ENCODE results near the gene MALAT1.

Gene MALAT1

DNA sequence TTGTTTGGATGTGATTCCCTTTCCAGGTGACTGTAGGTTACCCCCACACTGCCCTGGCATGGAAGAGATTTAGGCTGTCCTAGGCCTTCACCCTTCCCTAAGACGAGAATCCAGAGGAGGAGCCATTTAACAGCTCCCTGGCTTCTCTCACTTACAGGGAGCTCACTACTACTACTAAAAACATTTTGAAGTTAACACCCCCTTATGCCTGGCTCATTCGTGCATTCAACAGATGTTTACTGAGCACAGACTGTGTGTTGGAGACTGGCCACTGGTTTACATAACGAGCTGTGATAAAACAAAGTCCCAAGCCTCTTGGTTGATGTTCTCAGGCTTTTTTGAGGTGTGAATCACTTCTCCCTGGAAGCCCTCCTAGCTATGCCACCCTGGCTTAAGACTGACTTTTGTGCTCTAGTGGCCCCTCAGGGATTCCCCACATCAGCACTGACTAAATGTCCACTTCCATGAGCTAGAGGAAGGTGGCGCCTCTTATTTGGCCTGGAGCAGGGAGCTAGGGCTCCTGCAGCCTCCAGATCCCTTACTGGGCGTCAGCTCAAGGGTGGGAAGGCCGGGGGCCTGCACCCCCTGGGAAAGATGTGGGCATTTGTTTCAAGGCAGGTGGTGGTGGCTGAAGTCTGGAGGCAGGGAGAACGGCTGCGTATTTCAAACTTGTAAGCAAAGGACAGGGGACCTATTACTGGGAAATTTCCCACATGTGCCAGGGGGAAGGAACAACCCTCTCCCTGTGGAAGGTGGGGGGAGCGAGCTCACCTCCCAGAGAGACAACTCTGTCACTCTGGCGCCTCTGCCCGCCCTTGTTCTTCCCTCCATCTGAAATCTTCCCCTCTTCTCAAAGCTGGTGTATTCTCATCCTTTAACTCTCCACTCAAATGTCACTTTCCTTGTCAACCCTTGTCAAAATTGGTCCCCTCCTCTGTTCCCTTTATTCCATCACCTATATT is 19.4 kb upstream of the MALAT1 start:
- no peak for DNase-seq

DNA sequence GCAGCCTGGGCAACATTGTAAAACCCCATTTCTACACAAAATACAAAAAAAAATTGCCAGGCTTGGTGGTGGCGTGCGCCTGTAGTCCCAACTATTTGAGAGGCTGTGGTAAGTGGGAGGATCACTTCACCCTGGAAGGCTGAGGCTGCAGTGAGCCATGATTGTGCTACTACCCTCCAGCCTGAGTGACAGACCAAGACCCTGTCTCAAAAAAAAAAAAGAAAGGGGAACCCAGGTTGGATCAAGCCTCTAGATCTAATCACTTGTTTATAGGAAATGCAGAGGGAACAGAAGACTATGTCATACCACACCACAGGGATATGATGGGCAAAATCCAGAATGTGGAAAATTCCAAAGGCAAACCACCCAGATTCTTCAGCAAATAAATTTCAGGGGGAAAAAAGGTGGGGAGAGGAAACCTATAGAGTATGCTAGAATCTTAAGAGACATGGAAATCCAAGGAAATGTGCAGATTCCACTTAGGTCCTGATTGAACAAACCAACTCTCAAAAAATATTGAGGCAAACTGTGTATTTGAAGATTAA is 16.5 kb upstream of the MALAT1 start:
- no peak for DNase-seq

DNA sequence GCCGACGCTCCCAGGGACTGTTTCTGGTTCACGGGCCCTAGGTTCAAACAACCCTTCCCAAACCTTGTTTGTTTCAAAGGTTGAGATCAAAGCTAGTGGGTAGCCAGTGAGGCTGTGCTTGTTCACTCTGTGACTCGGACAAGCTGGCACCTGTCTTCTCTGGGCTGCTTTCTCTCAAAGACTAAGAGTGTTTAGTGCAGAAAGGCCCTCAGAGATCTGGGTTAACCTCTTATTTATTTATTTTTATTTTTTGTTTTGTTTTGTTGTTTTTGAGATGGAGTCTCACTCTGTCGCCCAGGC is 13.0 kb upstream of the MALAT1 start:
- DNase-seq = no peak

DNA sequence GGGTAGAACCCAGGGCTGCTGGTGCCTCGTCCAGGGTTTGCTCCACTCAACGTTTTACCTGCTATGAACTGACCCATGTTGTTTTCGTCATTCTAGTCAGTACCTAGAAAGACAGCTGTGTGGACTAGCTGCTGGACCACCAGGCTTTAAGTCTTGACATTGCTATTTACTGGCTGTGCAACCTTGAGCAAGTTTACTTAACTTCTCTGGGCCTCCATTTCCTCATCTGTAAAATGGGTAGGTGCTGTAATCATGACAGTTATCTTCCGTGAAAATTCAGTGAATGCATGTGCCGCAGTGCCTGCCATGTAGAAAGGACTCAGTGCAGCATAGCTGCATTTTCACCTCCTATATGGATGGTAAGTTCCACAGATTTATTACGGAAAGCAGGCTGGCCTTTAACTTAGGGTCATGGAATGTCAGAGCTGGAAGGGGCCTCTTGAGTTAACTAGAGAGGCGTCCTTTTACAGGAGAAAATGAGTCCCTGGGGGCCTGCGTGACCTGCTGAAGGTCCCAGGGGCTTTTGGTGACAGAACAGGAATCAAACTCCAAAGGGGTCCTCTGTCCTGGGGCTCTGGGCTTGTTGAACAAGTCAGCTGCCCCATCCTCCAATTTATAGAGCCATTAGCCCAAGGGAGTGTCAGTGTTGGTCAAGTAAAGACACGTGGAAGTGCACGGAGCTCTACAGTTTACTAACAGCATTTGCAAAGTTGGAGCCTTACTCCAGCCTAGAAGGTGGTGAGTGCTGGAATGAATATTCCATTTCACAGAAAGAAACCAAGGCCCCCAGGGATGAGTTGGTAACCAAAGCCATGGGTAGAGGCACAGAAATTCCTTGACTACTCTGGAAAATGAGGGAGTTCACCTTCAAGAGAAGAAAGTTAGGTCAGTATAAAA is 12.0 kb upstream of the MALAT1 start:
- no peak for DNase-seq

DNA sequence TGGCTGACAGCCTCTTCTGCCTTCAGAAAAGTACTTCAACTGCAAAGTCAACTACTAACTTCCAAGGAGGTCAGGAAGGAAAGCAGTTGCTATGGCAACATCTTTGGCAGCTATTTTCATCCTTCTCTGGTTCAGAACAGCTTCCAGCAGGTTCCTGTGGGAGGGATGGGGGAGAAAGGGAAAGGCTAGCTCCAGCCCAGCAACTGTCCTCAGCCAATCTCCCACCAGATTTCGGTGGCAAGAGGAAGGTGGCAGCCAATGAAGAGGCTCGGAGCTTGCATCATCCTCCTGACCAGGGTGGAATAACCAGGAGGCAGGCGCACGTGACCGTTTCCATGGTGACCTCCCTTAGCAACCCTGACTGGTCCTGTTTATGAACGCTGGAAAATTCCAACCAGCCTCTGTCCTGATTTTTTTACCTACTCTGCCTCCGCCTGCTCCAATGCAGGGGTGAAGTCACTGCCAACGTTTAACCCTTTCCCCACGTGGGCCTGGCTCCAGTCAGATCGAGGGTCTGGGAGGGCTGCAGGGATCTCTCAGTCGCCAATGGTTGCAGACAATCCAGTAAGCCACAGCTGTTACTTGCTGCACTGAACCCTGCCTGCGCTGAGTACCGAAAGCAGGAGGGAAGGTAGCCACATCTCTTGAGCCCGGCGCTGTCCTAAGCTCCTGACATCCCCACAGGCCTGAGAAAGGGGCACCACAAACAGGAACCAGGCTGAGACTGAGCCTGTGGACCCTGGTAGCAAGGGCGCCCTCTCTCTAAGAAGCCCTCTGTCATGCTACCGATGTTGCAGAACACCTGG is 11.2 kb upstream of the MALAT1 start:
- no peak for DNase-seq

DNA sequence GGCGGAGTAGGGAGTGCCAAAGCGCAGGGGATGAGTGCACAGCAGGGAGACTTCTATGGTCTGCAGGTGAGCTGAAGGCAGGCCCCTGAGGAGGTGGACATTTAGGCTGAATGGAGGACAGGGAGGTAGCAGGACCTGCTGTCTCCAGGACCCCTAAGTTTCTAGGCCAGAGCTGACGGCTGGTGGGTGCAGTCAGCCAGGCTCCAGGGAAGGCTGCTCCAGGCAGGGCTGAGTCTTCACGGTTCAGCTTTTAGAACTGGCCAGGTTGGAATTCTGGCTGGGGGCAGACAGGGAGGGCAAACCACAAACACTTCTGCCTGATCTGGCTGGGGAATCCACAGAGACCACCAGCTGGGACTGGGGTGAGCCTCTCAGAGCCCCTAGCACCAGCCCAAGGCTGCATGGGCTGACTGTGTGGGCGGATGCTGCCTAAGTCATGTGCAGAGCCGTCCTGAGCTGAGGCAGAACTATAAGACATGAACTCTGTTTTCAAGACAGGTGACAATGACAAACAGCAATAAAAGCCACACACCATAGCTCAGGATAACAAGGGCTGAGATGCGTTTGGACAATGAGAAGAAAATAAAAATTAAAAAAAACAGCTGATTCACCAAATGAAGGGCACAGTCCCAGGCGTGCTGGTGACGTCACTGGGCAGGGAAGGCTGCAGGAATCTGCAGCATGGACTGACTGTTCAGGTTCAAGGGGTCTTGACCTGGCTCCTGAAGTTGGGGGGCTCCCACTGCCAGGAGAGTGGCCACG is 10.4 kb upstream of the MALAT1 start:
- DNase-seq = no peak

DNA sequence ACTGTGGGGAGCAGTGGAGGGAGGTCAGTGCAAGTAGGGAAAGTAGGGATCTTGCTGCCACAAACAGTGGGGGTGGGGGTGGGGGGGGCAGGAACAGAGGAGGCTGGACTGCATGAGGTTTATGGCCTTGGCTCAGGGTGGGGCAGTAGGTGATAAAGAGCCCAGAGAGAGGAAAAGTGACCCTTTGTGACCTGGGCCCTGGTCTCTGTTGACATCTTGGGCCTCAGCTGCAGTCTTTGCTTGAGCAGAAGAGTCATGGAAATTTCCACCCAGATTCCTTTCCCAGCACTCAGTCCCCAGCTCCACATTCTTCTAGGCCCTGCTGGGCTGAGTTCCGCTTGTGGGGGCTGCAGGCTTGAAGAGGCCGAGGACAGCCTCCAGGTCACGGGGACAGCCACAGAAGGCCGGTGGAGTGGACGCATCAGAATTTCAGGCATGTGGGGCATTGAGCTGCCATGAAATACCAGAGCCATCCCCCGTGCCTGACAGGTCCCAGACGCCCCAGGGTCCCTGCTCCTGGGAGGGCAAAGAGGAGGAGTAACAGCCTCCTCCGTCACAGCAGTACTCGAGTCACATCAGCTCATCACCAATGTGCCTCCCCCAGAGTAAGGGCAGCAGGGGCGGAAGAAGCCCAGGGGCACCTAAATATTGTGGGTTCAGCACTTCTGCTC is 9.7 kb upstream of the MALAT1 start:
- no peak for DNase-seq

DNA sequence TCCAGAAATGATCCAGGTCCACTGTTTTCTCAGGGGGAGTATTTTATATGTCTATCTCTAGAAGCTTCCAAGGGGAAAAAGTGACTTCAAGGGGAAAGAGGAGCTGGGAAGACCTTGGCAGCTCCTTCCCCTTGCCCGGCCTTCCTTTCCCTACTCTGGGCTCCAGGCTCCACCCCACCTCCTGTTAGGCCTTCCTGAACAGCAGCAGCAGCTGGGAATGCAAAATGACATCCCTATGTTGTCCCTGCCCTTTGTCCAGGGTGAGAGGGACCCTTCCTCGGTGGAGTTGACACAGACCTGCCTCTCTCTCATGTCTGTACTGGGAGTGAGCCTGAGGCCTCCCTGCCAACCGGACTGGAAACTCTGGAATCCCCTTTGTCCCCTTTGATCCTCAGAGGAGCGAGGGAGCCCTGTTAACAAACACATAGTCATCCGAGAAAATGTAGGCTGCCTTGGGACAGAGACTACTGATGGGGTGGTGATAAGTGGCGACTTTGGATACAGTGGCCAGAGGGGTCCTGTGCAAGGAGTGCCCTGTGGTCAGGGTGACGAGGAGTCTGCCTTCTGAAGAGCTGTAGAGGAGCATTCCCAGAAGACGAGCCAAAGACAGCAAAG is 9.0 kb upstream of the MALAT1 start:
- no peak for DNase-seq

DNA sequence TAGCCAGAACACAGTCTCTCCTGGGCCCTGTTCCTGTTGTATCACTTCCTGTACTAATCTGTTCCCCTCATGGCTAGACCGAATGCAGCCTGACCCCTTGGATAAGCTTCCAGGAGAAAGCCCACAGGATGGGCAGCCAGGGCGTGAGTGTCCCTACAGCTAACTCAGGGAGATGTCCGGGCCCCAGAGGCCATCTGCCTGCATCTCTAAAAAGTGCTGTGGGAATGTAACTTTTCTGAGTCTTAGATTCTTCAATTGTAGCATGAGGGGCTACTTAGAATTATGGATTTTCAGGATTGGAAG is 7.7 kb upstream of the MALAT1 start:
- no peak for DNase-seq

DNA sequence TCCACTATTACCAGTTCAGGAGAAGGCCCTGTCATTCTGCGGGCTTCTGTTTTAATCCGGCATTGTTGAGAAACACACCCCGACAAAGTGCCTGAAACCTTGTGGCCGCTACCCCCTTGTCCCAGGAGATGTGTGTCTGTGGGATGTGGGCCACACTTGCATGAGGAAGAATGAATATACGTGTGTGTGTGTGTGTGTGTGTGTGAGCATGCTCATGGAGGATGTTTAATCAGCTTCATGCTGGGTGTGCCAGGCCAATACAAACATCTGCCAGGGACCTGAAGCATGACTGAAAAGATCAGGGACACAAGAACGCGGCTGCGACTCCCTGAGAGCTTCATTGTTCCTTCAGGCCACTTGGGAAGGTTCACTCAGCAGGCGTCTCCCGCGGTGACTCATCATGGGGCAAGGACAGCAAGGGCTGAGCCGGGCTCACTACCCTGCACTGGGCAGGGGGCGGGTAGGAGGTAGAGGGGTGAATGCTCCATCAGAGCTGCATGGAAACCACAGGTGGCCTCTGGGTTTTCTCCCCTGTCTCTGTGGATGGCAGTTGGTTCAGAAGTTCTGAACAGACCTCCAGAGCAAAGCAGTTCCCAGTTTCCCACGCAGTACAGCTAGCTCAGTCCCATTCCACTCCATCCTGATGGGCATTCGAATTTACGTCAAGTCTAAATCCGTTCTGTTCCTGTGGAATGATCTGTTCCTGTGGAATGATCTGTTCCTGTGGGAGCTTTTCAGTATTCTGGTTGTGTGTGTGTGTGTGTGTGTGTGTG is 7.0 kb upstream of the MALAT1 start:
- DNase-seq = no peak

DNA sequence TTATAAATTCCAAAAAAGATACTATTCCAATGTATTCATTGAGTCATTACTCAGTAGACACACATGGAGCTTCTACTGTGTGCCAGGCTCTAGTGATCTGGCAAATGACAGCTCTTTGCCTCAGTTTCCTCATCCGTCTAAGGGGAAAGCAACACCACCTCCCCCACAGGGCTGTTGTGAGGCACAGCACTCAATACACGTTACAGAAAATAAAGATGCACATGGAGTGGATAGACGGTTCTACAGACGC is 6.5 kb upstream of the MALAT1 start:
- no peak for DNase-seq

DNA sequence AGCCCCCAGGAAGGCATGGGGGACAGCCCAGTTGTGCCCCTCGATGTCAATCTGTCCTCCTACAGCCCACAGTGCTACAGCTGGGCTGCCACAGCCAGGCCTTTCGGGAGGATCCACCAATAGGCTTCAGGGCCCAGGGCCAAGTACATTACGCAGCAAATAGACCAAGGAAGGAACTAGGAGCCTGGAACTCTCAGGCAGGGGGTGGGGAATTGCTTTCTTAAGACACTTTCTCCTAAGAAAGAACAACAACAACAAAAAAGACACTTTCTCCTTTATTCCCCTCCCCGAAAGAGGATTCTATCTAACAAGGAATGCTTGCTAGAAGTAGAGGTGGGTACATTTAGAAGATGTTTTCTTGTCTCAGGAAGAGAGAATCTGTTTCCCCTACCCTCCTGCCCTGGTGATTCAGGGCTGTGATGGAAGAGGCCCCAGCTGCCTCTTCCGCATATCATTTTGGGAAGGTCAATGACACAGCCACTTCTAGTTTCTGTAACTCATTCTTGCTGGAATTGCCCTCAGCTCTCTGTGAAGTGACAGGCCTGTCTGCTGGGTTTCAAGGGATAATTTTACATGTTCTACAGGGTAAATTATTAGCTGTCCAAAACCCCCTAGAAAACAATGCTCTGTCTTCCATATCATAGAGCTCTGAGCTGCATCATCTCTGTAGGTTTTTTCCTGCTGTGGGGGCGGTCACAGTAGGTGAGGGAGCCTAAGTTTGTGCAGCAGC is 6.0 kb upstream of the MALAT1 start:
- peak; percentile 58 to 59 for DNase-seq

DNA sequence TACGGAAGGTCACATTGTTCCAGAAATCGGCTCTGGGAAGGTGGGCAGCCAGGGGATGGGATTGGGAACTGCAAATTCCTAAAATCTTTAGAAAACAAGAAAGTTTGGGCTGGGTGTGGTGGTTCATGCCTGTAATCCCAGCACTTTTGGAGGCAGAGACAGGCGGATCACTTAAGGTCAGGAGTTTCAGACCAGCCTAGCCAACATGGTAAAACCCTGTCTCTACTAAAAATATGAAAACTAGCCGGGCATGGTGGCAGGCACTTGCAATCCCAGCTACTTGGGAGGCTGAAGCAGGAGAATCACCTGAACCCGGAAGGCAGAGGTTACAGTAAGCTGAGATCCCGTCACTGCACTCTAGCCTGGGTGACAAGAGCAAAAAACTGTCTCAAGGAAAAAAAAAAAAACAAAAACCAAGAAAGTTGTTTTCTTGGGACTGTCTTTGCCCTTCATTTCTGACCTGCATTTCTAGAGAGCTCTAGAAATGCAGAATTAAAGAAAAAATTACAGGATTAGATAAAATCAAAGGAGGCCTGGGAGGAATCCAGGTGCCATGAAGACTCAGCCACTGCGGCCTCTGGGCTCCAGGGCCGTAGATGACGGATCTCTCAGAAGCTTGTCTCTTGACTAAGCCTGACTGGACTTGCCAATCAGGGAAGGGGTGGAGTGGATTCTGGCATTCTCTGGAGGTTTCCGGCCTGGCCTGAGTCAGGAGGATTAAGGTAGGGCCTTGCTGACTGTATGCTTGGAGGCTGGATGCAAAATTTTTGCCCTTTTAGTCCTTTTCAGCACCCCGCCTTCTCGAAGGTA is 5.3 kb upstream of the MALAT1 start:
- DNase-seq = no peak

DNA sequence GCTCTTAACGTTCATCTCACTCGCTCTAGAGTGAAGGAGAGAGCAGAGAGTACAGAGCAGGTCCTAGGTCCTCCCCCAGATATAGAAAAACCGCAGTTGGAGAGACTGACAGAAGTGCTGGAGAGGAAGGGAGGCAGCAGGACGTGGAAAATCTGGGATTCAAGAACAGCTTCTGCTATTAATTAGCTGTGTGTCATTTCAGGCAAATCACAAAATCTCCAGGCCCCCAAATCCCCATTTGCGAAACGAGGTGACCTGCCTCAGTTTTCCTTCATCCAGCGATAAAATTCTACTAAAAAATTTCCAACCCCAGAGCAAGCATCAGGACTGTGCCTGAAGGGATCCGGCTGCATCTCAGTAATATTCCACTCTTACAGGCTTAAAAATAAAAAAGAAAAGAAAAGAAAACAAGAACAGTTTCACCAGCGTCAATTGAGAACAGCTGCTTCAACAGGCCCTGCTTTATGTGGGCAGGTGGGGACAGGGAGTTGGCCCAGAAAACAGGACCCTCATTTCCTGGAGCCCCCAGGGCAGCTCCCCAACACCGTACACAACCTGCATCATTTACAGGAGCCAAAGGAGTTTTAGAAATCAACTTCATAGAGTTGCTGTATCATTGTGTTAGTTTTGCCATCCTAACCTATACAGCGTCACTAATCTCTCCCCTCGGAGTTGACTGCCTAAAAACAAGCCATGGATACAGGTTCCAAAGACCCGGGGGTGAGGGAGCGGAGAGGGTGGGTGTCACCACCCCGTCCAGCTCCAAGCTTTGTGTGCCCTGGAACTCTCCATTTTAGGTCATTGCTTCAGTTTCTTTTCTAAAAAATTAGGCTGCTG is 2.3 kb upstream of the MALAT1 start:
- peak; percentile 50 to 56 for DNase-seq

DNA sequence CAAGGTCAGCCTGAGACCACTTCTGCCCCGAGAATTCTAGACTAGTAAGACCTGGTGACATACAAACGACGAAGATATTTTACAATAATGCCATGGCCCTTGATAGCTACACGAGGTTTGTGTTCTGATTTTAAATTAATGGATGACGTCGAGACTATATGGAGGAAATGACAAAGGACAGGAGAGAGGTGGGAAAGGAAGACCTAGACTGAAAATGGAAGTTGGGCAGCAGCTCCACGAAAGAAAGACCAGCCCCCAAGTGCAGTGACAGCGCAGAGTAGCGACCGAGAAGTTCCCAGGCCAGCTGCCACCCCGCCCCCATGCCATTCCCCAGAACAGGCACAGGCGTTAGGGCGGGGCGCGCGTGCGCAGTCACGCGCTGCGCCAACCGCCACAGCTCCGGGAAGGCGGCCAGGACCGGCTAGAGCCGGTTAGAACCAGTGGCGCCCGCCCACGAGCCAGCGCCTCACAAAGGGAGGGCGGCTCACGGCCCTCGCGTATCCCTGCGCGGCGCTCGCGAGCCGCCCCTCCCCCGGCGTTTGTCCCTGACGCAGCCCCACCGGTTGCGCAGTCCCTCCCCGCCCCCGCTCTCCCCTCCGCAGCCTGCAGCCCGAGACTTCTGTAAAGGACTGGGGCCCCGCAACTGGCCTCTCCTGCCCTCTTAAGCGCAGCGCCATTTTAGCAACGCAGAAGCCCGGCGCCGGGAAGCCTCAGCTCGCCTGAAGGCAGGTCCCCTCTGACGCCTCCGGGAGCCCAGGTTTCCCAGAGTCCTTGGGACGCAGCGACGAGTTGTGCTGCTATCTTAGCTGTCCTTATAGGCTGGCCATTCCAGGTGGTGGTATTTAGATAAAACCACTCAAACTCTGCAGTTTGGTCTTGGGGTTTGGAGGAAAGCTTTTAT is 1.5 kb upstream of the MALAT1 start:
- peak; percentile 98 to 99 for DNase-seq

DNA sequence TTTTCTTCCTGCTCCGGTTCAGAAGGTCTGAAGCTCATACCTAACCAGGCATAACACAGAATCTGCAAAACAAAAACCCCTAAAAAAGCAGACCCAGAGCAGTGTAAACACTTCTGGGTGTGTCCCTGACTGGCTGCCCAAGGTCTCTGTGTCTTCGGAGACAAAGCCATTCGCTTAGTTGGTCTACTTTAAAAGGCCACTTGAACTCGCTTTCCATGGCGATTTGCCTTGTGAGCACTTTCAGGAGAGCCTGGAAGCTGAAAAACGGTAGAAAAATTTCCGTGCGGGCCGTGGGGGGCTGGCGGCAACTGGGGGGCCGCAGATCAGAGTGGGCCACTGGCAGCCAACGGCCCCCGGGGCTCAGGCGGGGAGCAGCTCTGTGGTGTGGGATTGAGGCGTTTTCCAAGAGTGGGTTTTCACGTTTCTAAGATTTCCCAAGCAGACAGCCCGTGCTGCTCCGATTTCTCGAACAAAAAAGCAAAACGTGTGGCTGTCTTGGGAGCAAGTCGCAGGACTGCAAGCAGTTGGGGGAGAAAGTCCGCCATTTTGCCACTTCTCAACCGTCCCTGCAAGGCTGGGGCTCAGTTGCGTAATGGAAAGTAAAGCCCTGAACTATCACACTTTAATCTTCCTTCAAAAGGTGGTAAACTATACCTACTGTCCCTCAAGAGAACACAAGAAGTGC is 661 bp upstream of the MALAT1 start:
- DNase-seq = peak; percentile 78 to 80

DNA sequence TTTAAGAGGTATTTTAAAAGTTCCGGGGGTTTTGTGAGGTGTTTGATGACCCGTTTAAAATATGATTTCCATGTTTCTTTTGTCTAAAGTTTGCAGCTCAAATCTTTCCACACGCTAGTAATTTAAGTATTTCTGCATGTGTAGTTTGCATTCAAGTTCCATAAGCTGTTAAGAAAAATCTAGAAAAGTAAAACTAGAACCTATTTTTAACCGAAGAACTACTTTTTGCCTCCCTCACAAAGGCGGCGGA is 193 bp upstream of the MALAT1 start:
- no peak for DNase-seq
